ENCODE results near the gene PACRG. TPM values are rescaled to one million over a fixed set of nuclear protein-coding genes. Genes with fewer than 3 reads are reported as not detected.

Gene PACRG
- total and polyA plus RNA-seq, 2 donors (not counting 3 experiments of a cell fraction or from before 2014, with no cell fraction given) = 0.08 TPM; not detected in 1

GRCh38 chr6:163147994-163148393 is 420.2 kb downstream of the PACRG start:
- H3K27me3 ChIP-seq (ENCODE audit: control insufficient read depth in 2 of 2, insufficient read depth in 2 of 2, low read length in 2 of 2) = peaks cover 0 to 2% of the 10 kb centered on the region in 2 experiments
- TF ChIP-seq POLR2A (IDR thresholded peaks at IDR 0.05; ENCODE audit: low read depth, low read length) (no peak), POLR2AphosphoS5 (IDR thresholded peaks at IDR 0.05; ENCODE audit: insufficient read depth, low read depth, low read length) (no peak), EZH2 (IDR thresholded peaks at IDR 0.05; ENCODE audit: borderline replicate concordance, low read depth, low read length, severe bottlenecking) (no peak), JUN (IDR thresholded peaks at IDR 0.05; ENCODE audit: borderline replicate concordance, insufficient read depth, insufficient read length, low read depth) (no peak), MYC (IDR thresholded peaks at IDR 0.05; ENCODE audit: low read depth, low read length) (no peak), FOS (IDR thresholded peaks at IDR 0.05; ENCODE audit: borderline replicate concordance, insufficient read depth, low read length) (no peak), CTCF (IDR thresholded peaks at IDR 0.05; ENCODE audit: extremely low read depth in 1 of 2, insufficient read depth in 1 of 2, low read depth in 1 of 2, low read length in 2 of 2) (no peak), GATA2 (IDR thresholded peaks at IDR 0.05; ENCODE audit: insufficient read depth, insufficient read length, low read depth, low read length) (no peak)
- TF ChIP-seq, protein P1, sequence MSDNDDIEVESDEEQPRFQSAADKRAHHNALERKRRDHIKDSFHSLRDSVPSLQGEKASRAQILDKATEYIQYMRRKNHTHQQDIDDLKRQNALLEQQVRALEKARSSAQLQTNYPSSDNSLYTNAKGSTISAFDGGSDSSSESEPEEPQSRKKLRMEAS (IDR thresholded peaks at IDR 0.05; ENCODE audit: insufficient read depth, insufficient read length) = no peak
- no peaks in the 10 kb centered on the region for H3K4me1 ChIP-seq (ENCODE audit: control insufficient read depth, extremely low read depth, insufficient read depth, low read length)
- FAIRE-seq = no peak
- no peak overlapping the region for H3K27ac ChIP-seq (ENCODE audit: insufficient read depth, low read depth, low read length)
- no peaks in the 10 kb centered on the region for H3K9me3 ChIP-seq (replicated peaks; ENCODE audit: control insufficient read depth, insufficient read depth, low read length)
- ChIA-PET POLR2A (no interaction called here), CTCF (interaction anchor here (1.2 kb wide), 1 partner anchor 11 kb away, joined by 4 read pairs; no protein-coding TSS in a partner anchor)
- no peaks in the 10 kb centered on the region for H3K9me1 ChIP-seq (replicated peaks; ENCODE audit: control insufficient read depth, extremely low read depth, insufficient read depth, low read length)
- H4K20me1 ChIP-seq (replicated peaks; ENCODE audit: control insufficient read depth, extremely low read depth, insufficient read depth, low read length) = no peaks in the 10 kb centered on the region
- H2AFZ ChIP-seq (ENCODE audit: low read depth, low read length) = no peak overlapping the region
- H3K36me3 ChIP-seq (ENCODE audit: control insufficient read depth in 2 of 2, extremely low read depth in 1 of 2, insufficient read depth in 2 of 2, low read length in 2 of 2) = no peaks in the 10 kb centered on the region
- no TSS peak for BruUV-seq (replicated peaks)
- H3K4me2 ChIP-seq (ENCODE audit: insufficient read depth, low read length) = no peak overlapping the region
- intact Hi-C loops (cut with micrococcal nuclease) (no loop called here), dilution Hi-C loops (cut with MboI; ENCODE audit: extremely low pct_ligation_motif_present, low sequenced_read_pairs) (no loop called here)
- DNase-seq (ENCODE audit: low read depth, low spot score) = no peak
- no peaks in the 10 kb centered on the region for H3K79me2 ChIP-seq (ENCODE audit: control insufficient read depth, insufficient read depth, low read length)
- H3K9ac ChIP-seq (replicated peaks; ENCODE audit: extremely low read depth, insufficient read depth, low read length) = no peak overlapping the region
- H3K4me3 ChIP-seq (replicated peaks in 1 of 3; ENCODE audit: insufficient read depth in 1 of 3, low read depth in 1 of 3, low read length in 3 of 3) = no peak overlapping the region
